Stomach (tissue), 9 donors: ENCODE results near the gene DDHD1. TPM values are rescaled to one million over a fixed set of nuclear protein-coding genes. Genes with fewer than 3 reads are reported as not detected.
"Not testable (repeated sequence)": the region's sequence is repeated elsewhere in the genome, so short reads cannot be mapped to it uniquely, and the experiment has no call there.

ENCODE experiments used
- DNase-seq, 2 donors: peaks; one replicate each; pipeline versions ENCODE4 v3.0.0 to v3.0.0-alpha.2; 2013 to 2019
- H3K27ac ChIP-seq, 5 donors: fragments of 200-600 bp in 4 of 5; sonication (generic) in 4 of 5; one replicate each; pipeline ENCODE4 v1.5.1; 2013 to 2019; ENCODE audit warnings: mild to moderate bottlenecking in 1 of 5, moderate library complexity in 1 of 5
- H3K27me3 ChIP-seq, 3 donors: fragments of 200-600 bp; sonication (generic); one replicate each; pipeline ENCODE4 v1.5.1; 2017 to 2019; ENCODE audit warnings: mixed run types in 1 of 3
- H3K36me3 ChIP-seq, 4 donors: fragments of 200-600 bp; sonication (generic); 1 replicate in 3 of 4; 2 replicates in 1 of 4; pipeline ENCODE4 v1.5.1; 2016 to 2019
- H3K4me1 ChIP-seq, 4 donors: fragments of 200-600 bp; sonication (generic); one replicate each; pipeline ENCODE4 v1.5.1; 2016 to 2019
- H3K4me3 ChIP-seq, 4 donors: fragments of 200-600 bp; sonication (generic) in 3 of 4; one replicate each; pipeline ENCODE4 v1.5.1; 2016 to 2019; ENCODE audit warnings: mild to moderate bottlenecking in 1 of 4
- H3K9me3 ChIP-seq, 4 donors: fragments of 200-600 bp; sonication (generic); one replicate each; pipeline ENCODE4 v1.5.1; 2016 to 2019
- EP300 ChIP-seq: sonication (generic); formaldehyde crosslinking; IDR thresholded peaks from one replicate; pipeline ENCODE4 v1.6.1; 2017; ENCODE audit warnings: antibody characterized with exemption
- POLR2A ChIP-seq, 4 donors: fragments of 450-650 bp; IDR thresholded peaks; one replicate each; pipeline ENCODE4 v1.6.1; 2016; ENCODE audit warnings: antibody characterized with exemption in 4 of 4, control low read depth in 2 of 4, mild to moderate bottlenecking in 1 of 4, moderate library complexity in 1 of 4
- POLR2AphosphoS5 ChIP-seq, 3 donors: sonication (generic); formaldehyde crosslinking; IDR thresholded peaks; one replicate each; pipeline ENCODE4 v1.6.1; 2016; ENCODE audit warnings: antibody characterized with exemption in 3 of 3
- WGBS, 5 donors: extraction: QIAGEN DNeasy Blood & Tissue Kit in 3 of 5; methylation state at CpG; one replicate each; pipeline versions ENCODE4 v1.1.5 to v1.1.7; 2013 to 2018; 5-methylcytosine and 5-hydroxymethylcytosine counted together
- intact Hi-C: fragments of 100-400 bp; cut with DNase I; formaldehyde crosslinking; loops from one replicate; pipeline ENCODE4 v1.15.1; 2023; ENCODE audit warnings: low total_unique reads
- polyA plus RNA-seq, 3 donors: library from polyadenylated mRNA; stranded (reverse); fragments of 200-250 nt; gene quantifications; one replicate each; pipeline ENCODE4 v1.2.3, GENCODE V29; 2013
- total RNA-seq, 5 donors: library from RNA; depleted of rRNA; stranded (reverse); fragments of >200 nt; gene quantifications; one replicate each; pipeline versions ENCODE4 v1.1.0 to v1.2.3, GENCODE V29; 2014 to 2016
- TF ChIP-seq, protein P1 (sequence below), 7 experiments: fragments of 450-650 bp in 4 of 7; fragments of 200-600 bp in 3 of 7; sonication (generic) in 3 of 7; IDR thresholded peaks; one replicate each; pipeline ENCODE4 v1.5.1; 2016 to 2019; ENCODE audit warnings: antibody characterized with exemption in 7 of 7, control low read depth in 2 of 7, mild to moderate bottlenecking in 1 of 7
- donor health status: healthy with polysubstance abuse.
- donor health status: Bipolar disorder and iron deficiency.
- donor health status: healthy.

The DDHD1 gene
- total and polyA plus RNA-seq, 8 donors, result 2.1 to 50.7 (median 11.0) TPM

DNA sequence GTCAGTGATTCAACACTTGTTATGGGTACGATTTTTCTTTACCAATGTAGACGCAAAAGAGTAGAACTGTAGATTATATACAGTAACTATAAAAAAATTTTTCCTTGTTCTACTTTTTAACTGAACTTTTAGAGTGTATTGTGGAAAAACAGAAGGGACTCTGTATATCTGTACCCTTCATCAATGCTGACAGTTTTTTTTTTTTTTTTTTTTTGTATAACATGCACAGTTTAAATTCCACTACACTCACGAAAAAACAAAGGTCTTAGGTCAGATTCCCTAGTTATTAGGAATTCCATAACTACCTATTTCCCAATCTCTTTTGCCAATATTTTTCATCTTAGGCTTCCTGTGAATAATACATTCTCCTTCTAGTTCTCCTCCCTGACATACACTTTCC is 6.4 kb downstream of the DDHD1 start:
- intact Hi-C loops, result no loop called here
- no peak for TF ChIP-seq EP300
- TF ChIP-seq POLR2AphosphoS5 (IDR thresholded peaks at IDR 0.05), result no peak
- TF ChIP-seq, protein P1, sequence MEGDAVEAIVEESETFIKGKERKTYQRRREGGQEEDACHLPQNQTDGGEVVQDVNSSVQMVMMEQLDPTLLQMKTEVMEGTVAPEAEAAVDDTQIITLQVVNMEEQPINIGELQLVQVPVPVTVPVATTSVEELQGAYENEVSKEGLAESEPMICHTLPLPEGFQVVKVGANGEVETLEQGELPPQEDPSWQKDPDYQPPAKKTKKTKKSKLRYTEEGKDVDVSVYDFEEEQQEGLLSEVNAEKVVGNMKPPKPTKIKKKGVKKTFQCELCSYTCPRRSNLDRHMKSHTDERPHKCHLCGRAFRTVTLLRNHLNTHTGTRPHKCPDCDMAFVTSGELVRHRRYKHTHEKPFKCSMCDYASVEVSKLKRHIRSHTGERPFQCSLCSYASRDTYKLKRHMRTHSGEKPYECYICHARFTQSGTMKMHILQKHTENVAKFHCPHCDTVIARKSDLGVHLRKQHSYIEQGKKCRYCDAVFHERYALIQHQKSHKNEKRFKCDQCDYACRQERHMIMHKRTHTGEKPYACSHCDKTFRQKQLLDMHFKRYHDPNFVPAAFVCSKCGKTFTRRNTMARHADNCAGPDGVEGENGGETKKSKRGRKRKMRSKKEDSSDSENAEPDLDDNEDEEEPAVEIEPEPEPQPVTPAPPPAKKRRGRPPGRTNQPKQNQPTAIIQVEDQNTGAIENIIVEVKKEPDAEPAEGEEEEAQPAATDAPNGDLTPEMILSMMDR (IDR thresholded peaks at IDR 0.05), result no peak
- TF ChIP-seq POLR2A (IDR thresholded peaks at IDR 0.05), result no peak

DNA sequence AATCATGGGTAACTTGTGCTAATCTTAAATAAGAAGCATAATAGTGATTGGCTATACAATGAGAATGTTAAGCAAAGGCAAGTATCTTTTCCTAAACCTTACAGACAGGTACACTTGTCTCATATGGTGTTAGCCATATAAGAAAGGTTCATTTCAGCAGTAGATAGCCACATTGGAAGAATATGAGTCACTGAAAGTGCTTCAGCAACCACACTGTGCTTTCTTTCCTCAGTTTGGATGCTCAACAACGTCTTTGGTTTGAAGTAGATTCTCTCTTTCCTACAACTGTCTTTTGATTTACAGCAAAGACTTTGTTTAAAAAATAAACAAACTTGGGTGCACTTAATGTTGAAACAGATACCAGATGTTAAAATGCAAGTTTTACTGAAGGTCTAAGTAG is 8.9 kb downstream of the DDHD1 start:
- Histone ChIP-seq H3K9me3 (peaks cover 6 to 38% (median 26%) of the 10 kb centered on the region in 4 donors), H3K27ac (no peak overlapping the region), H3K4me3 (no peak overlapping the region), H3K36me3 (peaks cover 0 to 1% (median 0%) of the 10 kb centered on the region in 4 donors), H3K27me3 (no peaks in the 10 kb centered on the region), H3K4me1 (peaks cover 0 to 9% (median 4%) of the 10 kb centered on the region in 4 donors)
- no peak for TF ChIP-seq POLR2AphosphoS5 (IDR thresholded peaks at IDR 0.05)
- TF ChIP-seq POLR2A (IDR thresholded peaks at IDR 0.05), result no peak
- no peak for TF ChIP-seq EP300
- TF ChIP-seq, protein P1 (IDR thresholded peaks at IDR 0.05), result no peak
- no peak for DNase-seq
- intact Hi-C loops, result no loop called here
- 62 to 75% (median 69%) methylated on average over 1 of the region's 1 CpG for WGBS, 5 donors

More for the DNA sequence above, 6.4 kb downstream of the DDHD1 start:
- no peak for DNase-seq
- Histone ChIP-seq H3K27me3 (no peaks in the 10 kb centered on the region), H3K36me3 (no peaks in the 10 kb centered on the region), H3K9me3 (peaks cover 0 to 13% (median 6%) of the 10 kb centered on the region in 4 donors), H3K27ac (no peak overlapping the region), H3K4me1 (peaks cover 9 to 32% (median 21%) of the 10 kb centered on the region in 4 donors), H3K4me3 (no peak overlapping the region)
- 62 to 94% (median 79%) methylated on average over 3 of the region's 3 CpGs for WGBS, 5 donors

DNA sequence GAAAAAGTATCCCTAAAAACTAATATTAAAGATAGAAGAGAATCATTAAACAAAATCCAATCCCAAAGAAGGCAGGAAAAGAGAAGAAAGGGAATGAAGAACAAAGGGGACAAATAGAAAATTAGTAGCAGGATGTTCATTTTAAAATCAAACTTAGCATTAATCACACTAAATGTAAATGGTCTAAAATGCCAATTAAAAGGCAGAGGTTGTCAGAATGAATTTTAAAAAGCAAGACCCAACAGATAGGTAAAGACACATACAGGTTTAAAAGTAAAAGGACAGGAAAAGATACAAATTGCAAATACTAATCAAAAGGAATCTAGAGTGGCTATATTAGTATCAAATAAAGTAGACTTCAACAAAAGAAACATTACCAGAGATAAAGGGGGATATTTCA is 12.5 kb downstream of the DDHD1 start:
- Histone ChIP-seq H3K36me3 (peaks cover 0 to 5% (median 0%) of the 10 kb centered on the region in 4 donors), H3K9me3 (peaks cover 7 to 60% (median 42%) of the 10 kb centered on the region in 4 donors), H3K4me3 (no peak overlapping the region), H3K27ac (no peak overlapping the region), H3K4me1 (no peaks in the 10 kb centered on the region), H3K27me3 (no peaks in the 10 kb centered on the region)
- intact Hi-C loops, result no loop called here
- no peak for TF ChIP-seq EP300
- TF ChIP-seq POLR2AphosphoS5 (IDR thresholded peaks at IDR 0.05), result no peak
- TF ChIP-seq, protein P1 (IDR thresholded peaks at IDR 0.05), result no peak
- TF ChIP-seq POLR2A (IDR thresholded peaks at IDR 0.05), result no peak
- DNase-seq, result no peak

DNA sequence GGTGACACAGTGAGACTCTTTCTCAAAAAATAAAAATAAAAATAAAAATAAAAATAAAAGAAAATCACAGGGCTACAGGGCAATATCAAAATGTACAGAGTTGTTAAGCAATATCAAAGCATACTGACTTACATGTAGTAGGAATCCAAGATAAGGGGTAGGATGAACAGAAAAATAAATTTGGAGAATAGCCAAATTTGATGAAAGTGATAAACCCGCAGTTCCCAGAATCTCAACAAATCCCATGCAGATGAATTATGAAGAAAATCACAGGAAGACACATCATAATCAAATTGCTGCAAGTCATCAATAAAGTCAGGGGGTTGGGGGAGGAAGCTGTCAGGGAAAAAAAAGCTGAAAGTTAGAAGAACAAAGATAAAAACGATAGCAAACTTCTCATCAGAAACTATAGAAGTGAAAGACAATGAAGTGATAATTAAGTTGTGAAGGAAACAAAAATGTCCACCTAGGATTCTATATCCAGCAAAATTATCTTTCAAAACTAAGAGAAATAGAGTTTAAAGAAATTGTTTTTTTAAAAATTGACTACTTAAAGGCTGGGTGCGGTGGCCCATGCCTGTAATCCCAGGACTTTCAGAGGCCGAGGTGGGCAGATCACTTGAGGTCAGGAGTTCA is 15.4 kb downstream of the DDHD1 start:
- TF ChIP-seq POLR2A (IDR thresholded peaks at IDR 0.05) (no peak), EP300 (no peak), POLR2AphosphoS5 (IDR thresholded peaks at IDR 0.05) (no peak)
- TF ChIP-seq, protein P1 (IDR thresholded peaks at IDR 0.05), result no peak
- H3K9me3 ChIP-seq, result peaks cover 7 to 56% (median 39%) of the 10 kb centered on the region in 4 donors
- no peak overlapping the region for H3K4me3 ChIP-seq
- no peaks in the 10 kb centered on the region for H3K27me3 ChIP-seq
- H3K27ac ChIP-seq, result no peak overlapping the region
- whole genome bisulfite sequencing, 5 donors, result 75 to 95% (median 92%) methylated on average over 4 of the region's 4 CpGs
- no peak for DNase-seq
- H3K4me1 ChIP-seq, result no peaks in the 10 kb centered on the region
- peaks cover 0 to 5% (median 0%) of the 10 kb centered on the region in 4 donors for H3K36me3 ChIP-seq
- intact Hi-C loops, result no loop called here

DNA sequence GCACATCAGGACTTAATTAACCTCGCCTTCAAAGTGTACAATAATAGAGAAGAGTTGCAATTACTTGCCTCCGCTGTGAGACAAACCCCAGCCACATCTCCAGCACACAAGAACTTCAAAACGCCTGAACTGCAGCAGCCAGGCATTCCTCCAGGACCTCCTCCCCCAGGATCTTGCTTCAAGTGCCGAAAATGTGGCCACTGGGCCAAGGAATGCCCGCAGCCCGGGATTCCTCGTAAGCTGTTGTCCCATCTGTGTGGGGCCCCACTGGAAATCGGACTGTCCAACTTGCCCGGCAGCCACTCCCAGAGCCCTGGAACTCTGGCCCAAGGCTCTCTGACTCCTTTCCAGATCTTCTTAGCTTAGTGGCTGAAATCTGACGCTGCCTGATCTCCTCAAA is 22.6 kb downstream of the DDHD1 start:
- peaks cover 0 to 19% (median 3%) of the 10 kb centered on the region in 4 donors for H3K4me1 ChIP-seq
- H3K9me3 ChIP-seq, H3K4me3 ChIP-seq, H3K27me3 ChIP-seq, DNase-seq, H3K36me3 ChIP-seq, intact Hi-C loops, H3K27ac ChIP-seq: not testable (repeated sequence)
- WGBS, 5 donors, result 79 to 95% (median 90%) methylated on average over 9 to 10 of the region's 10 CpGs
